ENCODE measurements around the gene SNRNP35. TPM values are rescaled to one million over a fixed set of nuclear protein-coding genes. Genes with fewer than 3 reads are reported as not detected.
"Not testable (repeated sequence)": the region's sequence is repeated elsewhere in the genome, so short reads cannot be mapped to it uniquely, and the experiment has no call there.

The SNRNP35 gene
- total and polyA plus RNA-seq, 9 donors = 23.1 to 34.2 (median 31.1) TPM

GRCh38 chr12:123431951-123432817 is 25.8 kb upstream of the SNRNP35 start:
- not testable (repeated sequence) for H3K9me3 ChIP-seq (replicated peaks; ENCODE audit: control insufficient read depth, low read depth, low read length); H3K4me3 ChIP-seq (ENCODE audit: low read length); H3K4me1 ChIP-seq (ENCODE audit: control insufficient read depth, insufficient read depth, low read length); DNase-seq; H3K36me3 ChIP-seq (ENCODE audit: control insufficient read depth, insufficient read depth, low read length); H3K27me3 ChIP-seq (ENCODE audit: control insufficient read depth, insufficient read depth, low read length); H3K27ac ChIP-seq (ENCODE audit: low read length)
- 53% methylated on average over 6 of the region's 15 CpGs for WGBS (ENCODE audit: insufficient coverage)

- Histone ChIP-seq H3K9me3 (replicated peaks; ENCODE audit: control insufficient read depth, low read depth, low read length) (no peaks in the 10 kb centered on the region), H3K27ac (ENCODE audit: low read length) (no peak overlapping the region), H3K27me3 (ENCODE audit: control insufficient read depth, insufficient read depth, low read length) (no peaks in the 10 kb centered on the region), H3K4me3 (ENCODE audit: low read length) (no peak overlapping the region), H3K36me3 (ENCODE audit: control insufficient read depth, insufficient read depth, low read length) (no peaks in the 10 kb centered on the region), H3K4me1 (ENCODE audit: control insufficient read depth, insufficient read depth, low read length) (peaks cover 10% of the 10 kb centered on the region)
- WGBS (ENCODE audit: insufficient coverage) = 100% methylated on average over 2 of the region's 6 CpGs
- DNase-seq = no peak
Observed at GRCh38 chr12:123433615-123434014, 24.3 kb upstream of the SNRNP35 start.

- WGBS (ENCODE audit: insufficient coverage) = 60% methylated on average over 3 of the region's 5 CpGs
- no peaks in the 10 kb centered on the region for H3K36me3 ChIP-seq (ENCODE audit: control insufficient read depth, insufficient read depth, low read length)
- H3K4me3 ChIP-seq (ENCODE audit: low read length) = peak overlapping the region; percentile 82
- H3K27ac ChIP-seq (ENCODE audit: low read length) = no peak overlapping the region
- no peaks in the 10 kb centered on the region for H3K9me3 ChIP-seq (replicated peaks; ENCODE audit: control insufficient read depth, low read depth, low read length)
- no peaks in the 10 kb centered on the region for H3K27me3 ChIP-seq (ENCODE audit: control insufficient read depth, insufficient read depth, low read length)
- H3K4me1 ChIP-seq (ENCODE audit: control insufficient read depth, insufficient read depth, low read length) = peaks cover 10% of the 10 kb centered on the region
- no peak for DNase-seq
Observed at GRCh38 chr12:123435636-123436016, 22.3 kb upstream of the SNRNP35 start.

- DNase-seq = peak; percentile 93
- Histone ChIP-seq H3K4me1 (ENCODE audit: control insufficient read depth, insufficient read depth, low read length) (peaks cover 10% of the 10 kb centered on the region), H3K36me3 (ENCODE audit: control insufficient read depth, insufficient read depth, low read length) (no peaks in the 10 kb centered on the region), H3K27me3 (ENCODE audit: control insufficient read depth, insufficient read depth, low read length) (no peaks in the 10 kb centered on the region), H3K4me3 (ENCODE audit: low read length) (peak within 1 kb of the TSS; percentile 82), H3K27ac (ENCODE audit: low read length) (peak within 1 kb of the TSS; percentile 67), H3K9me3 (replicated peaks; ENCODE audit: control insufficient read depth, low read depth, low read length) (no peaks in the 10 kb centered on the region)
- 0% methylated on average over 50 of the region's 69 CpGs for WGBS (ENCODE audit: insufficient coverage)
Observed at GRCh38 chr12:123436017-123436964, 21.6 kb upstream of the SNRNP35 start, which contains the start of gene RILPL2. Gene RILPL2 (minus strand): TSS chr12:123436684. CDS start chr12:123436420, 264 bp downstream.

GRCh38 chr12:123441523-123442164 is 16.3 kb upstream of the SNRNP35 start:
- Histone ChIP-seq H3K4me1 (ENCODE audit: control insufficient read depth, insufficient read depth, low read length) (peaks cover 12% of the 10 kb centered on the region), H3K27ac (ENCODE audit: low read length) (no peak overlapping the region), H3K9me3 (replicated peaks; ENCODE audit: control insufficient read depth, low read depth, low read length) (no peaks in the 10 kb centered on the region), H3K4me3 (ENCODE audit: low read length) (no peak overlapping the region), H3K36me3 (ENCODE audit: control insufficient read depth, insufficient read depth, low read length) (no peaks in the 10 kb centered on the region), H3K27me3 (ENCODE audit: control insufficient read depth, insufficient read depth, low read length) (no peaks in the 10 kb centered on the region)
- 84% methylated on average over 11 of the region's 13 CpGs for WGBS (ENCODE audit: insufficient coverage)
- no peak for DNase-seq

- Histone ChIP-seq H3K27ac (ENCODE audit: low read length) (no peak overlapping the region), H3K36me3 (ENCODE audit: control insufficient read depth, insufficient read depth, low read length) (no peaks in the 10 kb centered on the region), H3K4me1 (ENCODE audit: control insufficient read depth, insufficient read depth, low read length) (peaks cover 8% of the 10 kb centered on the region), H3K9me3 (replicated peaks; ENCODE audit: control insufficient read depth, low read depth, low read length) (no peaks in the 10 kb centered on the region), H3K4me3 (ENCODE audit: low read length) (no peak overlapping the region), H3K27me3 (ENCODE audit: control insufficient read depth, insufficient read depth, low read length) (no peaks in the 10 kb centered on the region)
- no peak for DNase-seq
- WGBS (ENCODE audit: insufficient coverage) = 75% methylated on average over 1 of the region's 4 CpGs
Observed at GRCh38 chr12:123442774-123443173, 15.2 kb upstream of the SNRNP35 start.

GRCh38 chr12:123444092-123445026 is 13.6 kb upstream of the SNRNP35 start:
- DNase-seq = no peak
- Histone ChIP-seq H3K27ac (ENCODE audit: low read length) (no peak overlapping the region), H3K27me3 (ENCODE audit: control insufficient read depth, insufficient read depth, low read length) (no peaks in the 10 kb centered on the region), H3K36me3 (ENCODE audit: control insufficient read depth, insufficient read depth, low read length) (no peaks in the 10 kb centered on the region), H3K4me3 (ENCODE audit: low read length) (no peak overlapping the region), H3K9me3 (replicated peaks; ENCODE audit: control insufficient read depth, low read depth, low read length) (no peaks in the 10 kb centered on the region), H3K4me1 (ENCODE audit: control insufficient read depth, insufficient read depth, low read length) (peaks cover 8% of the 10 kb centered on the region)
- WGBS (ENCODE audit: insufficient coverage) = 57% methylated on average over 2 of the region's 8 CpGs

- 47% methylated on average over 13 of the region's 18 CpGs for WGBS (ENCODE audit: insufficient coverage)
- H3K27ac ChIP-seq (ENCODE audit: low read length) = no peak overlapping the region
Observed at GRCh38 chr12:123445388-123446332, 12.3 kb upstream of the SNRNP35 start.

More at GRCh38 chr12:123445388-123446332, 12.3 kb upstream of the SNRNP35 start:
- no peaks in the 10 kb centered on the region for H3K36me3 ChIP-seq (ENCODE audit: control insufficient read depth, insufficient read depth, low read length)
- H3K4me3 ChIP-seq (ENCODE audit: low read length) = no peak overlapping the region
- peak; percentile 30 for DNase-seq
- H3K4me1 ChIP-seq (ENCODE audit: control insufficient read depth, insufficient read depth, low read length) = peaks cover 8% of the 10 kb centered on the region
- no peaks in the 10 kb centered on the region for H3K27me3 ChIP-seq (ENCODE audit: control insufficient read depth, insufficient read depth, low read length)
- no peaks in the 10 kb centered on the region for H3K9me3 ChIP-seq (replicated peaks; ENCODE audit: control insufficient read depth, low read depth, low read length)

Measured in muscle of leg (tissue), 11 donors.